RKO (cell line): ENCODE results near the gene DPP6.

ENCODE experiments used
- DNase-seq: peaks from one replicate; pipeline ENCODE4 v3.0.0-alpha.2; 2016; ENCODE audit warnings: low spot score

Gene DPP6

GRCh38 chr7:154540596-154540995 is 488.4 kb downstream of the DPP6 start:
- DNase-seq, result no peak

- DNase-seq, result no peak
Measured at GRCh38 chr7:154541606-154542005, 489.4 kb downstream of the DPP6 start.

GRCh38 chr7:154546946-154547587 is 494.9 kb downstream of the DPP6 start:
- DNase-seq, result no peak

GRCh38 chr7:154553711-154554265 is 501.6 kb downstream of the DPP6 start:
- no peak for DNase-seq

GRCh38 chr7:154559454-154559853 is 507.3 kb downstream of the DPP6 start:
- DNase-seq, result no peak

GRCh38 chr7:154564676-154565075 is 512.5 kb downstream of the DPP6 start:
- DNase-seq, result no peak

- DNase-seq, result peak; percentile 37
Measured at GRCh38 chr7:154566877-154567276, 514.7 kb downstream of the DPP6 start.

GRCh38 chr7:154568346-154568745 is 516.1 kb downstream of the DPP6 start:
- no peak for DNase-seq

- DNase-seq, result peak; percentile 14
Measured at GRCh38 chr7:154569916-154570315, 517.7 kb downstream of the DPP6 start.

- no peak for DNase-seq
Measured at GRCh38 chr7:154571772-154572171, 519.6 kb downstream of the DPP6 start.

GRCh38 chr7:154574235-154574634 is 522.0 kb downstream of the DPP6 start:
- no peak for DNase-seq

GRCh38 chr7:154575497-154575896 is 523.3 kb downstream of the DPP6 start:
- no peak for DNase-seq

- no peak for DNase-seq
Measured at GRCh38 chr7:154576604-154577003, 524.4 kb downstream of the DPP6 start.

- DNase-seq, result no peak
Measured at GRCh38 chr7:154577141-154577873, 525.1 kb downstream of the DPP6 start.

GRCh38 chr7:154578336-154578735 is 526.1 kb downstream of the DPP6 start:
- no peak for DNase-seq

GRCh38 chr7:154579711-154580110 is 527.5 kb downstream of the DPP6 start:
- DNase-seq, result no peak

GRCh38 chr7:154581251-154581890 is 529.2 kb downstream of the DPP6 start:
- DNase-seq, result no peak

- no peak for DNase-seq
Measured at GRCh38 chr7:154583454-154583853, 531.3 kb downstream of the DPP6 start.

- DNase-seq, result peak; percentile 60
Measured at GRCh38 chr7:154584352-154585252, 532.4 kb downstream of the DPP6 start.

GRCh38 chr7:154587792-154588191 is 535.6 kb downstream of the DPP6 start:
- DNase-seq, result no peak

GRCh38 chr7:154591544-154591943 is 539.3 kb downstream of the DPP6 start:
- no peak for DNase-seq

GRCh38 chr7:154592388-154592787 is 540.2 kb downstream of the DPP6 start:
- DNase-seq, result no peak
